ENCODE results near the gene USP17L28.
"Not testable (repeated sequence)": the region's sequence is repeated elsewhere in the genome, so short reads cannot be mapped to it uniquely, and the experiment has no call there.

GRCh38 chr4:9324865-9325264 is 23.8 kb upstream of the USP17L28 start, which contains the start of gene USP17L24:
- TF ChIP-seq, protein P1, sequence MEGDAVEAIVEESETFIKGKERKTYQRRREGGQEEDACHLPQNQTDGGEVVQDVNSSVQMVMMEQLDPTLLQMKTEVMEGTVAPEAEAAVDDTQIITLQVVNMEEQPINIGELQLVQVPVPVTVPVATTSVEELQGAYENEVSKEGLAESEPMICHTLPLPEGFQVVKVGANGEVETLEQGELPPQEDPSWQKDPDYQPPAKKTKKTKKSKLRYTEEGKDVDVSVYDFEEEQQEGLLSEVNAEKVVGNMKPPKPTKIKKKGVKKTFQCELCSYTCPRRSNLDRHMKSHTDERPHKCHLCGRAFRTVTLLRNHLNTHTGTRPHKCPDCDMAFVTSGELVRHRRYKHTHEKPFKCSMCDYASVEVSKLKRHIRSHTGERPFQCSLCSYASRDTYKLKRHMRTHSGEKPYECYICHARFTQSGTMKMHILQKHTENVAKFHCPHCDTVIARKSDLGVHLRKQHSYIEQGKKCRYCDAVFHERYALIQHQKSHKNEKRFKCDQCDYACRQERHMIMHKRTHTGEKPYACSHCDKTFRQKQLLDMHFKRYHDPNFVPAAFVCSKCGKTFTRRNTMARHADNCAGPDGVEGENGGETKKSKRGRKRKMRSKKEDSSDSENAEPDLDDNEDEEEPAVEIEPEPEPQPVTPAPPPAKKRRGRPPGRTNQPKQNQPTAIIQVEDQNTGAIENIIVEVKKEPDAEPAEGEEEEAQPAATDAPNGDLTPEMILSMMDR (IDR thresholded peaks at IDR 0.05; ENCODE audit: low read depth, low read length), result not testable (repeated sequence)
- not testable (repeated sequence) for TF ChIP-seq POLR2A (IDR thresholded peaks at IDR 0.05; ENCODE audit: extremely low read depth, insufficient read length)
